ENCODE data around the gene PRDM16.

GRCh38 chr1:3091334-3091733 is 22.3 kb downstream of the PRDM16 start:
- TF ChIP-seq CTCF (conservative IDR thresholded peaks at IDR 0.05; ENCODE audit: low read length) (no peak), EZH2phosphoT487 (IDR thresholded peaks at IDR 0.05; ENCODE audit: borderline replicate concordance) (no peak)
